Common myeloid progenitor, CD34-positive (primary cell): ENCODE measurements around the gene COQ3.
A peak's percentile ranks its signal among the peaks of the same experiment; 100 is the strongest.

Experiments
- CTCF ChIA-PET: fragments of 350-600 bp; sonication (Branson Sonifier 250); formaldehyde crosslinking; loops from one replicate; lab custom pipeline; 2021; ENCODE audit warnings: antibody characterized with exemption; lab: Charles Lee
- POLR2A ChIA-PET: fragments of 350-600 bp; sonication (Branson Sonifier 250); formaldehyde crosslinking; loops from one replicate; lab custom pipeline; 2021; ENCODE audit warnings: antibody characterized with exemption; lab: Charles Lee
- DNase-seq, 3 donors: peaks; one replicate each; pipeline versions ENCODE4 v3.0.0 to v3.0.0-alpha.2; 2013
- H3K27ac ChIP-seq, 2 experiments: 1 replicate in 1 of 2; 2 replicates in 1 of 2; pipeline ENCODE4 v1.7.0; 2013; ENCODE audit warnings: inconsistent platforms in 2 of 2, low read length in 2 of 2, mild to moderate bottlenecking in 2 of 2, low read depth in 1 of 2, moderate library complexity in 1 of 2; ENCODE audit not compliant: severe bottlenecking in 2 of 2, insufficient read depth in 1 of 2, poor library complexity in 1 of 2
- H3K27me3 ChIP-seq, 5 experiments: replicated peaks in 2 of 5; 1 replicate in 3 of 5; 2 replicates in 2 of 5; pipeline versions ENCODE4 v1.6.1 to v1.7.0; 2013; ENCODE audit warnings: low read length in 4 of 5, mild to moderate bottlenecking in 2 of 5, moderate library complexity in 2 of 5, inconsistent platforms in 1 of 5; ENCODE audit not compliant: insufficient read depth in 5 of 5, control insufficient read depth in 4 of 5
- H3K36me3 ChIP-seq, 4 experiments: 1 replicate in 2 of 4; 2 replicates in 2 of 4; pipeline versions ENCODE4 v1.6.1 to v1.7.0; 2013; ENCODE audit warnings: low read length in 3 of 4, control low read depth in 1 of 4, mild to moderate bottlenecking in 1 of 4; ENCODE audit not compliant: control insufficient read depth in 4 of 4, insufficient read depth in 4 of 4
- H3K4me1 ChIP-seq, 4 experiments: 1 replicate in 3 of 4; 2 replicates in 1 of 4; pipeline versions ENCODE4 v1.6.1 to v1.7.1; 2013; ENCODE audit warnings: low read length in 3 of 4, mild to moderate bottlenecking in 3 of 4, control low read depth in 1 of 4, inconsistent platforms in 1 of 4, moderate library complexity in 1 of 4; ENCODE audit not compliant: control insufficient read depth in 4 of 4, insufficient read depth in 4 of 4; ENCODE audit errors: control extremely low read depth in 1 of 4
- H3K4me3 ChIP-seq, 7 experiments: 1 replicate in 4 of 7; 2 replicates in 3 of 7; pipeline versions ENCODE4 v1.5.1 to v1.7.0; 2013; ENCODE audit warnings: mild to moderate bottlenecking in 7 of 7, low read length in 6 of 7, moderate library complexity in 6 of 7, inconsistent platforms in 2 of 7, low read depth in 2 of 7, control low read depth in 1 of 7; ENCODE audit not compliant: insufficient read depth in 4 of 7, control insufficient read depth in 1 of 7; ENCODE audit errors: extremely low read depth in 1 of 7
- H3K9me3 ChIP-seq, 5 experiments: 1 replicate in 4 of 5; 2 replicates in 1 of 5; pipeline versions ENCODE4 v1.6.1 to v1.7.1; 2013; ENCODE audit warnings: low read length in 4 of 5, mild to moderate bottlenecking in 2 of 5, inconsistent platforms in 1 of 5, low read depth in 1 of 5, moderate library complexity in 1 of 5; ENCODE audit not compliant: control insufficient read depth in 4 of 5, insufficient read depth in 2 of 5; ENCODE audit errors: control extremely low read depth in 1 of 5
- WGBS: methylation state at CpG from one replicate; pipeline ENCODE4 v1.1.5; 2013; ENCODE audit not compliant: insufficient coverage; 5-methylcytosine and 5-hydroxymethylcytosine counted together

Gene COQ3

DNA sequence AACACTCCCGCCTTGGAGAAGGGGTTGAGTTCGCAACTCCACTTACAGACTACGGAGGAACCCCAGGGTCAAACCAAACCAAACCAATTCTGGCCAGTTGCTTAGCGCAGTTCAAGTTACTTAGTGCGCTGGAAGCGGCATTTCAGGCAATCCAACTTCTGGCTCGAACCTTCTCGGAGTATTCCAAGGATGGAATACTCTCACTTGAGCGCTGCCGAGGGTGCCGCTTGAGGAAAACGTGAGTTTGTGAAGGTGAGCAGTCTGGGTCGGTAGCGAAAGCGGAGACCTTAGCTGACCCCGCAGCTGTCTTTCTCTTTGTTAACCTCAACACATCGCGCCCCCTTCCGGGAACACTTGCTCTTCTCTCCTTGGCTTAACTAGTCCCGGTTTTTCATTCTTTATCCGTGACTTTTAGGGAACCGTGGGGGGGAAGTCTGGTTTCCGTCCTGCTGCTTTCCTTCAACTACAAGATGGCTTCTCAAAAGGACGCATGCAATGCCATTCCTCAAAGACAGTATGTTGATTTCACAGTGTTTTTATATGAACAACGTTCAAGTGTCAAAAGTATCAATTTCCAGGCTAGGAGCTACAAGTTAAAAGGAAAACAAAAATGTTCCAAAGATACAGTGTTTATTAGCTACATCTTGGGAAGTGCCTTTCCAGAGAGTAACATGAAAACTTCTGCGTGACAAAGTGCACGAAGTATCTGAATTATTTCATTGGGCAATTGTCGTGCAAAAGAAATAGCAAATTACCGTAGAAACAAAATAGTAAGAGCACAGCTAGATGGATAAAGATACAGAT, 31.9 kb upstream of the COQ3 start:
- WGBS, result 4% methylated on average over 22 of the region's 29 CpGs
- H3K27ac ChIP-seq, result peak overlapping the region; percentile 97 to 98
- CTCF ChIA-PET, result interaction anchor here (0.6 to 1.8 kb wide), 9 partner anchors 9 to 141 kb away, joined by 3 to 9 read pairs (median 4); no protein-coding TSS in a partner anchor
- peak in 2 of 3 donors; percentile 71 to 74 for DNase-seq
- no peaks in the 10 kb centered on the region for H3K9me3 ChIP-seq
- peaks cover 2 to 27% (median 5%) of the 10 kb centered on the region in 4 experiments for H3K36me3 ChIP-seq
- peaks cover 15 to 38% (median 27%) of the 10 kb centered on the region in 4 experiments for H3K4me1 ChIP-seq
- H3K4me3 ChIP-seq, result peak overlapping the region; percentile 81 to 99 (median 91)
- POLR2A ChIA-PET, result interaction anchor here (0.6 to 1.6 kb wide), 3 partner anchors 30 to 95 kb away, joined by 3 to 5 read pairs (median 3); no protein-coding TSS in a partner anchor
- no peaks in the 10 kb centered on the region for H3K27me3 ChIP-seq

GRCh38 chr6:99424761-99425646, 31.0 kb upstream of the COQ3 start, which contains the start of gene PNISR:
PNISR (minus strand) TSS chr6:99425308; CDS start chr6:99414659, 10,649 bp downstream.
- CTCF ChIA-PET, result interaction anchor here (0.6 to 1.7 kb wide), 9 partner anchors 8 to 142 kb away, joined by 3 to 9 read pairs (median 5); no protein-coding TSS in a partner anchor

DNA sequence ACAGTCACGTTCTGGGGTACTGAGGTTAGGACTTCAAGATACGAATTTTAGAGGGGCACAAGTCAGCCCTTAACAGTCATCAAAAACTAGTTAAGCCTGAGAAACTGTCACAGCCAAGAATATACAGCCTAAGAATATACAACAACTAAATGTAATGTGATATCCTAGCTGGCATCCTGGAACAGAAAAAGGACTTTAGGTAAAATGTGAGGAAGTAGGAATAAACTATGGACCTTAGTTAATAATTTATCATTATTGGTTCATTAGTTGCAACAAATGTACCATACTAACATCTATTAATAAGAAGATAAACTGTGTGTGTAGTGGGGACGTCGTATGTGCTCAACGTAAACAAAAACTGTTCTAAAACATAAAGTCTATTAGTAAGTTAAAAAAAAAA, 30.0 kb upstream of the COQ3 start:
- CTCF ChIA-PET, result interaction anchor here (0.9 to 1.7 kb wide), 3 partner anchors 10 to 94 kb away, joined by 3 to 6 read pairs (median 5); no protein-coding TSS in a partner anchor
- peak overlapping the region; percentile 97 to 98 for H3K27ac ChIP-seq
- POLR2A ChIA-PET, result interaction anchor here (1.6 kb wide), 1 partner anchor 14 kb away, joined by 4 read pairs; no protein-coding TSS in a partner anchor

More at GRCh38 chr6:99424761-99425646, 31.0 kb upstream of the COQ3 start, which contains the start of gene PNISR:
- DNase-seq, result peak; percentile 99
- H3K4me1 ChIP-seq, result peaks cover 15 to 38% (median 27%) of the 10 kb centered on the region in 4 experiments
- H3K27me3 ChIP-seq, result no peaks in the 10 kb centered on the region
- no peaks in the 10 kb centered on the region for H3K9me3 ChIP-seq
- peak within 1 kb of the TSS; percentile 81 to 99 (median 91) for H3K4me3 ChIP-seq
- POLR2A ChIA-PET, result interaction anchor here (1.2 to 1.6 kb wide), 2 partner anchors 29 to 95 kb away, joined by 3 read pairs; no protein-coding TSS in a partner anchor
- H3K36me3 ChIP-seq, result peaks cover 0 to 25% (median 4%) of the 10 kb centered on the region in 4 experiments
- H3K27ac ChIP-seq, result peak within 1 kb of the TSS; percentile 97 to 98
- WGBS, result 0% methylated on average over 50 of the region's 53 CpGs

GRCh38 chr6:99422912-99423311, 28.9 kb upstream of the COQ3 start:
- 100% methylated on average over 1 of the region's 6 CpGs for WGBS
- peak overlapping the region in 1 of 7 experiments; percentile 88 for H3K4me3 ChIP-seq
- peaks cover 0 to 25% (median 4%) of the 10 kb centered on the region in 4 experiments for H3K36me3 ChIP-seq
- no peaks in the 10 kb centered on the region for H3K27me3 ChIP-seq
- no peak for DNase-seq
- POLR2A ChIA-PET, result interaction anchor here (1.6 kb wide), 1 partner anchor 13 kb away, joined by 4 read pairs; no protein-coding TSS in a partner anchor
- CTCF ChIA-PET, result no interaction called here
- H3K27ac ChIP-seq, result no peak overlapping the region
- H3K9me3 ChIP-seq, result no peaks in the 10 kb centered on the region
- H3K4me1 ChIP-seq, result peaks cover 15 to 42% (median 27%) of the 10 kb centered on the region in 4 experiments

More for the DNA sequence above, 30.0 kb upstream of the COQ3 start:
- H3K4me1 ChIP-seq, result peaks cover 15 to 38% (median 27%) of the 10 kb centered on the region in 4 experiments
- peak overlapping the region in 6 of 7 experiments; percentile 81 to 99 (median 92) for H3K4me3 ChIP-seq
- H3K27me3 ChIP-seq, result no peaks in the 10 kb centered on the region
- peaks cover 0 to 25% (median 4%) of the 10 kb centered on the region in 4 experiments for H3K36me3 ChIP-seq
- no CpG with 5 or more reads among the region's 5 CpGs for WGBS
- no peaks in the 10 kb centered on the region for H3K9me3 ChIP-seq
- DNase-seq, result no peak

DNA sequence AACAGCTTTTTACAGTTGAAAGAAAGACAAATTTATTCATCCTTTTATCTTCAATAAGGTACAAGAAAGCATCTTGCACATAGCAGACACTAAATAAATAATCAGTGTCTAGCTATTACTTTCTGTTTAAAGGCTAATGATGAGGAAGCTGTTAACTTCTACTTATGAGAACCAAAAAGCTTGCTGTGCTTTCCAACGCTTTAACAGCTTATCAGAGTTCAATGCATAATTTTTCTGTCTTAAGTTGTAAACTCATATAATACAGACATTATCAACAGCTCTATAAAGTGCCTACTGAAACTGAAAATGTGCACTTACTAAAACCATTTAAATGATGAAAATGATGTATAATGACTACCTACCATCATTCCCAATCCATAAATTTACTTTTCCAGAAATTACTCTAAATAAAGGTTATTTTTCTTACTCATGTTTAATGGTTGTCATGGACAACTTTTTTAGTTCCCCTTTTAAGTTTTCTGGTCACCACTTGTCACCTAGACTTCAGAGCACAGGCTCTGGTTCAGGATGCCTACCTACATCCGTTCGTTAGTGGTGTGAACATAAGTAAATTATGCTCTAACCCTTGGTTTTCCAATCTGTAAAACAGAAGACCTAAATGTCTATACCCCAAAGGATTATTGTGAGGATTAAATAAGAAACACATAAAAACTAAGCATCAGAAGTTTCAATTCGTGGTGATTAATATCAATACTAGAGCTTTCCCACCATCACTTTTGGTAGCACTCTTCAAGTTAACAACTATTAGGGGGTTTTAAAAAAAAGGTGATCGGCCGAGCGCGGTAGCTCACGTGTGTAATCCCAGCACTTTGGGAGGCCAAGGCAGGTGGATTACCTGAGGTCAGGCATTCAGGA, 23.1 kb upstream of the COQ3 start:
- Histone ChIP-seq H3K4me3 (peak overlapping the region in 1 of 7 experiments; percentile 14), H3K9me3 (no peaks in the 10 kb centered on the region), H3K27me3 (no peaks in the 10 kb centered on the region), H3K4me1 (peaks cover 0 to 14% (median 0%) of the 10 kb centered on the region in 4 experiments), H3K36me3 (peaks cover 3 to 33% (median 14%) of the 10 kb centered on the region in 4 experiments), H3K27ac (peak overlapping the region in 1 of 2 experiments; percentile 56)
- 92% methylated on average over 5 of the region's 9 CpGs for WGBS
- ChIA-PET POLR2A (no interaction called here), CTCF (interaction anchor here (1.5 to 1.7 kb wide), 2 partner anchors 9 to 14 kb away, joined by 4 to 6 read pairs; no protein-coding TSS in a partner anchor)
- DNase-seq, result peak; percentile 19 to 75 (median 69)
